ENCODE measurements around the gene OSGEP. TPM values are rescaled to one million over a fixed set of nuclear protein-coding genes. Genes with fewer than 3 reads are reported as not detected.

Gene OSGEP
- total and polyA plus RNA-seq, 2 of the 13 experiments (the other 11 are each of a cell fraction or from before 2014, with no cell fraction given) = 39.7 to 41.1 TPM

GRCh38 chr14:20415782-20416206 is 38.8 kb downstream of the OSGEP start (continued):
- TF ChIP-seq RAD21 (CRISPR knock-in tag; IDR thresholded peaks at IDR 0.05) (0 out of 2 replicates have a peak, but pooled peaks have one; percentile 36), ZFP36 (IDR thresholded peaks at IDR 0.05; ENCODE audit: borderline replicate concordance, low read depth, low read length, partially characterized antibody) (no peak), CTCF (CRISPR knock-in tag; IDR thresholded peaks at IDR 0.05) (peak; percentile 79), ZNF101 (CRISPR knock-in tag; IDR thresholded peaks at IDR 0.05; ENCODE audit: borderline replicate concordance, low read depth) (no peak), FUBP1 (CRISPR knock-in tag; IDR thresholded peaks at IDR 0.05; ENCODE audit: borderline replicate concordance) (0 out of 2 replicates have a peak, but pooled peaks have one; percentile 25), ZNF124 (CRISPR knock-in tag; IDR thresholded peaks at IDR 0.05) (0 out of 2 replicates have a peak, but pooled peaks have one; percentile 45), SAFB2 (CRISPR knock-in tag; IDR thresholded peaks at IDR 0.05; ENCODE audit: borderline replicate concordance, low read depth) (no peak), IRF2 (CRISPR knock-in tag; IDR thresholded peaks at IDR 0.05) (0 out of 2 replicates have a peak, but pooled peaks have one; percentile 52), EEA1 (CRISPR knock-in tag; IDR thresholded peaks at IDR 0.05; ENCODE audit: borderline replicate concordance) (no peak), ZNF558 (CRISPR knock-in tag; IDR thresholded peaks at IDR 0.05; ENCODE audit: borderline replicate concordance) (no peak), SRF (IDR thresholded peaks at IDR 0.05; ENCODE audit: low read depth, low read length) (no peak), ZNF280B (CRISPR knock-in tag; IDR thresholded peaks at IDR 0.05; ENCODE audit: borderline replicate concordance) (no peak), ZNF569 (CRISPR knock-in tag; IDR thresholded peaks at IDR 0.05; ENCODE audit: borderline replicate concordance) (no peak), ARHGAP35 (CRISPR knock-in tag; IDR thresholded peaks at IDR 0.05; ENCODE audit: borderline replicate concordance) (no peak), PHB2 (IDR thresholded peaks at IDR 0.05; ENCODE audit: partially characterized antibody) (no peak), ZUFSP (CRISPR knock-in tag; IDR thresholded peaks at IDR 0.05; ENCODE audit: borderline replicate concordance) (no peak), ZFP36L1 (CRISPR knock-in tag; IDR thresholded peaks at IDR 0.05) (0 out of 2 replicates have a peak, but pooled peaks have one; percentile 43), NR2F6 (IDR thresholded peaks at IDR 0.05) (no peak), NR2F6 (CRISPR knock-in tag; IDR thresholded peaks at IDR 0.05) (0 out of 2 replicates have a peak, but pooled peaks have one; percentile 14), ZNF772 (CRISPR knock-in tag; IDR thresholded peaks at IDR 0.05) (no peak), CBX2 (IDR thresholded peaks at IDR 0.05; ENCODE audit: low read depth, low read length) (no peak), CBX2 (CRISPR knock-in tag; IDR thresholded peaks at IDR 0.05; ENCODE audit: low read depth) (no peak)
